DND-41 (cell line): ENCODE measurements around the gene ARL6IP4.

Source experiments
- CTCF ChIP-seq: IDR thresholded peaks from 2 replicates; pipeline ENCODE4 v1.5.1; 2012; ENCODE audit warnings: borderline replicate concordance, low read length, moderate library complexity, mild to moderate bottlenecking; ENCODE audit not compliant: poor library complexity, severe bottlenecking; ENCODE audit errors: extremely low read depth
- EZH2 ChIP-seq: IDR thresholded peaks from 3 replicates; pipeline ENCODE4 v1.6.1; 2012; ENCODE audit warnings: borderline replicate concordance, low read depth, mild to moderate bottlenecking, moderate library complexity, low read length, inconsistent platforms; ENCODE audit not compliant: severe bottlenecking

DNA sequence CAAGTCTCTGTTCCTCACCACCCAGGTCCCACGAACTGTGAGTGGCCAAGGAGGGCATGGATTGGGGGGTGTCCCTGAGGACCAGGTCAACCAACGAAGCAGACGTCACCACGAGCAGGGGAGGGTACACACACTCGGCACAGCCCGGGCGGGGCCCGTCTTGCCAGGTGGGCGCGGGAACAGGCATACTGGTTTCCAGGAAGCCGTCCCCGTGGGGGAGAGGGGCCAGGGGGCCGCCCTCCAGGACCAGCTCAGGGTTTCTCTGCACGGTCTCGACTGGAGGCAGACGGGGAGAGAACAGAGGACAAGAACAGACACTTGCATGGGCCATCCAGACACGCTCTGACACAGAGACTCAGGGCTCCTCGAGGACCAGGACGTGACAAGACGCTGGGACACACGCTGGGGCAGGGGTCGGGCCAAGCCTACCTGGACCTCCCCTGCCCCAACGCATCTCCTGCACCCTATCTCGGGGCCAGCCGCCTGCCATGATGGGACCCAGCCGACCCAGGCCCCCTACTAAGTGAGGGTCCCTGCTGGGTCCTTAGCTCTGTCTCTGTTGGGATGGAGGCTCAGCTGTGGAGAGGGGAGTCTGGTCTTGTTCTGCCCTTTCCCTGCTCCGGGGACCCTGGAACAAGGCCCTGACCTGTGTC lies 11.3 kb downstream of the ARL6IP4 start:
- TF ChIP-seq CTCF (no peak), EZH2 (no peak)
